Astrocyte (in vitro differentiated cells and primary cell): ENCODE data around the gene AHDC1.

Source experiments
- CTCF ChIP-seq: IDR thresholded peaks from 2 replicates; pipeline ENCODE4 v1.5.1; 2011; ENCODE audit warnings: low read depth, mild to moderate bottlenecking, inconsistent platforms, low read length, moderate library complexity; ENCODE audit not compliant: insufficient read depth
- EZH2 ChIP-seq: IDR thresholded peaks from 2 replicates; pipeline ENCODE4 v1.6.1; 2012; ENCODE audit warnings: mild to moderate bottlenecking, low read length, inconsistent platforms; ENCODE audit not compliant: insufficient read depth

GRCh38 chr1:27624467-27625178 lies 20.7 kb upstream of the AHDC1 start:
- TF ChIP-seq CTCF (no peak), EZH2 (no peak)
